Measurements from ENCODE around the gene DGKA. TPM values are rescaled to one million over a fixed set of nuclear protein-coding genes. Genes with fewer than 3 reads are reported as not detected.
"Not testable (repeated sequence)": the region's sequence is repeated elsewhere in the genome, so short reads cannot be mapped to it uniquely, and the experiment has no call there.

The DGKA gene
- total and polyA plus RNA-seq, 3 donors from 2014 or later: 28.9 to 40.4 (median 40.3) TPM

- TF ChIP-seq POLR2A (IDR thresholded peaks at IDR 0.05) (peak; percentile 93), CTCF (IDR thresholded peaks at IDR 0.05) (peak; percentile 25 to 65 (median 46))
- Histone ChIP-seq H3K36me3 (ENCODE audit: low read depth, missing control alignments) (no peaks in the 10 kb centered on the region), H3K27me3 (no peaks in the 10 kb centered on the region), H3K9me3 (no peaks in the 10 kb centered on the region), H3K27ac (peak within 1 kb of the TSS; percentile 97 to 99), H3K4me3 (peak within 1 kb of the TSS; percentile 95 to 100), H3K4me1 (peaks cover 32% of the 10 kb centered on the region)
- 0% methylated on average over 36 to 39 of the region's 39 CpGs for WGBS, 2 donors
- intact Hi-C loops (cut with DNase I; ENCODE audit: low total_unique reads): no loop called here
- DNase-seq: peak; percentile 100
These were observed 42.8 kb downstream of the DGKA start, which contains the start of gene RAB5B for GRCh38 chr12:55973599-55974307. RAB5B (plus strand) TSS chr12:55974078; CDS start chr12:55986961, 12,883 bp downstream.

- peak overlapping the region; percentile 97 to 99 for H3K27ac ChIP-seq
- H3K36me3 ChIP-seq (ENCODE audit: low read depth, missing control alignments): no peaks in the 10 kb centered on the region
- intact Hi-C loops (cut with DNase I; ENCODE audit: low total_unique reads): no loop called here
- H3K4me1 ChIP-seq: peaks cover 32% of the 10 kb centered on the region
- no peaks in the 10 kb centered on the region for H3K9me3 ChIP-seq
- WGBS, 2 donors: 0% methylated on average over 15 of the region's 15 CpGs
- TF ChIP-seq CTCF (IDR thresholded peaks at IDR 0.05): no peak
- TF ChIP-seq POLR2A (IDR thresholded peaks at IDR 0.05): no peak
- no peaks in the 10 kb centered on the region for H3K27me3 ChIP-seq
- H3K4me3 ChIP-seq: peak overlapping the region; percentile 95 to 100
- DNase-seq: peak; percentile 43
These were observed 43.4 kb downstream of the DGKA start for GRCh38 chr12:55974308-55974730.

GRCh38 chr12:55978393-55978792 is 47.4 kb downstream of the DGKA start:
- H3K4me1 ChIP-seq: peaks cover 29% of the 10 kb centered on the region
- intact Hi-C loops (cut with DNase I; ENCODE audit: low total_unique reads): no loop called here
- no peak overlapping the region for H3K27ac ChIP-seq
- no peaks in the 10 kb centered on the region for H3K36me3 ChIP-seq (ENCODE audit: low read depth, missing control alignments)
- WGBS, 2 donors: 95 to 99% methylated on average over 7 of the region's 7 CpGs
- no peak overlapping the region for H3K4me3 ChIP-seq
- no peaks in the 10 kb centered on the region for H3K9me3 ChIP-seq
- no peak for DNase-seq
- TF ChIP-seq POLR2A (IDR thresholded peaks at IDR 0.05) (no peak), CTCF (IDR thresholded peaks at IDR 0.05) (no peak)
- no peaks in the 10 kb centered on the region for H3K27me3 ChIP-seq

- intact Hi-C loops (cut with DNase I; ENCODE audit: low total_unique reads): no loop called here
- H3K36me3 ChIP-seq (ENCODE audit: low read depth, missing control alignments): no peaks in the 10 kb centered on the region
- WGBS, 2 donors: 80% methylated on average over 3 of the region's 3 CpGs
- TF ChIP-seq CTCF (IDR thresholded peaks at IDR 0.05) (no peak), POLR2A (IDR thresholded peaks at IDR 0.05) (no peak)
- H3K27me3 ChIP-seq: no peaks in the 10 kb centered on the region
- no peaks in the 10 kb centered on the region for H3K9me3 ChIP-seq
- no peak overlapping the region for H3K4me3 ChIP-seq
- no peak overlapping the region for H3K27ac ChIP-seq
- peaks cover 29% of the 10 kb centered on the region for H3K4me1 ChIP-seq
- DNase-seq: no peak
These were observed 48.1 kb downstream of the DGKA start for GRCh38 chr12:55979069-55979468.

- DNase-seq; H3K36me3 ChIP-seq (ENCODE audit: low read depth, missing control alignments): not testable (repeated sequence)
- 82% methylated on average over 5 of the region's 5 CpGs for WGBS, 2 donors
These were observed 50.9 kb downstream of the DGKA start for GRCh38 chr12:55981882-55982281.

More at GRCh38 chr12:55981882-55982281, 50.9 kb downstream of the DGKA start:
- peaks cover 20% of the 10 kb centered on the region for H3K4me1 ChIP-seq
- H3K27ac ChIP-seq; H3K4me3 ChIP-seq; intact Hi-C loops (cut with DNase I; ENCODE audit: low total_unique reads); H3K9me3 ChIP-seq; H3K27me3 ChIP-seq: not testable (repeated sequence)
